Hematopoietic multipotent progenitor cell treated with erythropoietin and hydrocortisone succinate and interleukin-3 and kit ligand, for 6 days (in vitro differentiated cells): ENCODE data around the gene SGMS1.
A peak's percentile ranks its signal among the peaks of the same experiment; 100 is the strongest.
"Not testable (repeated sequence)": the region's sequence is repeated elsewhere in the genome, so short reads cannot be mapped to it uniquely, and the experiment has no call there.

Source experiments
- DNase-seq: peaks from one replicate; pipeline ENCODE4 v3.0.0-alpha.2; 2015

The SGMS1 gene

GRCh38 chr10:50445777-50446176 lies 178.0 kb downstream of the SGMS1 start:
- DNase-seq, result not testable (repeated sequence)

- DNase-seq, result no peak
Observed at GRCh38 chr10:50440489-50440888, 183.3 kb downstream of the SGMS1 start.

- no peak for DNase-seq
Observed at GRCh38 chr10:50439806-50440205, 183.9 kb downstream of the SGMS1 start.

- no peak for DNase-seq
Observed at GRCh38 chr10:50439187-50439586, 184.6 kb downstream of the SGMS1 start.

- DNase-seq, result no peak
Observed at GRCh38 chr10:50438049-50438936, 185.5 kb downstream of the SGMS1 start.

- DNase-seq, result no peak
Observed at GRCh38 chr10:50437248-50437647, 186.5 kb downstream of the SGMS1 start.

- DNase-seq, result no peak
Observed at GRCh38 chr10:50436805-50437204, 187.0 kb downstream of the SGMS1 start.

- DNase-seq, result no peak
Observed at GRCh38 chr10:50432211-50433009, 191.3 kb downstream of the SGMS1 start.

GRCh38 chr10:50431791-50432190 lies 192.0 kb downstream of the SGMS1 start:
- no peak for DNase-seq

GRCh38 chr10:50431133-50431532 lies 192.6 kb downstream of the SGMS1 start:
- no peak for DNase-seq

GRCh38 chr10:50426485-50426884 lies 197.3 kb downstream of the SGMS1 start:
- no peak for DNase-seq

GRCh38 chr10:50425215-50425614 lies 198.5 kb downstream of the SGMS1 start:
- DNase-seq, result not testable (repeated sequence)

- DNase-seq, result no peak
Observed at GRCh38 chr10:50423448-50423847, 200.3 kb downstream of the SGMS1 start.

- DNase-seq, result no peak
Observed at GRCh38 chr10:50422259-50422658, 201.5 kb downstream of the SGMS1 start.

- peak; percentile 84 for DNase-seq
Observed at GRCh38 chr10:50421026-50421719, 202.6 kb downstream of the SGMS1 start.

- no peak for DNase-seq
Observed at GRCh38 chr10:50420196-50420595, 203.6 kb downstream of the SGMS1 start.

- DNase-seq, result no peak
Observed at GRCh38 chr10:50419756-50420155, 204.0 kb downstream of the SGMS1 start.

GRCh38 chr10:50419091-50419490 lies 204.7 kb downstream of the SGMS1 start:
- DNase-seq, result no peak

- peak; percentile 95 for DNase-seq
Observed at GRCh38 chr10:50417886-50418830, 205.6 kb downstream of the SGMS1 start.

- peak; percentile 62 for DNase-seq
Observed at GRCh38 chr10:50417486-50417885, 206.3 kb downstream of the SGMS1 start.

- DNase-seq, result no peak
Observed at GRCh38 chr10:50416881-50417280, 206.9 kb downstream of the SGMS1 start.

- peak; percentile 66 for DNase-seq
Observed at GRCh38 chr10:50416181-50416824, 207.5 kb downstream of the SGMS1 start.
